Smooth muscle cell of the brain vasculature (primary cell): ENCODE data around the gene DNAJA3.
A peak's percentile ranks its signal among the peaks of the same experiment; 100 is the strongest.

Source experiments
- DNase-seq: peaks from one replicate; pipeline ENCODE4 v3.0.0-alpha.2; 2012; ENCODE audit warnings: low read depth, low spot score

DNAJA3 gene

DNA sequence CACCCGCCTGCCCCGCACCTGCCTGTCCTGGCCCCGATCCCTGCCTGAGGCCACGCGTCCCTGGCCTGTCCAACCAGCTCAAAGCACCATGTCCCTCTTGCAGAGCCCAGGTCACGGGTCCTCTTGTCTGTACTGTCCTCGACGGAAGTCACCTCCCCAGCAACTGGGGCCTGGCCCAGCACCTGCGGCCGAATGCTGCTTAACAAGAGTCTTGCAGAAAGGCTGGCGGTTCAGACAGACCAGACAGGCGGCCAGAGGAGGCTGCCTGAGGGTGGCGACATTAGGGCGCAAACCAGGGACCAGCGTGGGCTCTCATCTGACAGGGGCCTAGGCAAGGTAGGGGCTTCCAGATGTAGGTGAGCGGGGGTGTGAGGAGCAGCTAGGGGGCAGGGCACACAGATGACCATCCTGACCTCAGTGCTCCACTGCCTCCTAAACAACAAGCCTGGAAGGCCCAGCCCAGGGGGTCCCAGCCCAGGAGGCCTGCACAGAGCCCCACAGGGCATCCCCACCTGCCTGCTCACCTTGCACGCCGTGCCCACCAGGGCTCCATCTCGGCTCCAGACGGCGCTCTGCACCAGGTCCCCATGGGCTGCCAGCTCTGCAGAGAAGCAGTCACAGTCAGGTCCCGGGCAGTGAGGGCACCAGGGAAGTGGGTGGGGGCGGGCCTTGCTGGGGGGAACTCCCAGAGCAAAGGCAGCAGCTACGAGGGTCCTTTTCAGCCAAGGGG lies 20.5 kb upstream of the DNAJA3 start:
- DNase-seq, result no peak

DNA sequence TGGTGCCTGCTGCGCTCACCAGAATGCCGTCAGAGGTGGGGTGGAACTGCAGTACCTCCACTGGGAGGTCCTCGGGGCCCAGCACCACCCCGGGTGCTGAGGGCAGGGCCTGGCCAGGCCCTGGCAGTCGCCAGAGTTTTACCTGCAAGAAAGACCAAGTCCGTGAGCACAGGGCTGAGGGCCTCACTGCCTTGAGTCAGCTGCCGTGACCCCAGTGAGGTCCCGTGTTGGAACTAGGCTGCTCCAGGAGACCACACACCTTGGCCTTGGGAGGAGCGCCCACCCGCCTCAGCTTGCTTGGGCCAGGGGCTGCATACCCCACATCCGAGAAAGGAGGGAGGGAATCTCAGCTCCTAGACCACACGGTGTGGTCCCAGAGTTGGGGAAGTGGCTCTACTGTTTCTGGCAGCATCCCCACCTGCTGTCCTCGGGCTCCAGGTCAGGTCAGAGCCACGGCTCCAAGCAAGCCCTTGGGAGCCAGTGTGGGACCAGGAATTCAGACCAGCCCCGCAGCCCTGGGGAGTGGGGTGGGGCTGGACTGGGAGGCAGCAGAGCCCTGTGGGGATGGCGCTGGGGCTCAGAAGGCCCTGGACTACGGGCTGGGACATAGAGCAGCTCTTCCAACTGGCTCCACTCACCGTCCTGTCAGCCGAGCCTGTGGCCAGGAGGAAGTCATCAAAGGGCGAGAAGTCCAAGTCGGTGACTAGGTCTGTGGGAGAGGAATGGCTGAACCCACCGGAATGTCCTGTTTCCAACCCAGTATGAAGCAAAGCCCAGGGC lies 17.9 kb upstream of the DNAJA3 start:
- DNase-seq, result no peak

GRCh38 chr16:4408323-4408690 lies 17.4 kb upstream of the DNAJA3 start:
- no peak for DNase-seq

DNA sequence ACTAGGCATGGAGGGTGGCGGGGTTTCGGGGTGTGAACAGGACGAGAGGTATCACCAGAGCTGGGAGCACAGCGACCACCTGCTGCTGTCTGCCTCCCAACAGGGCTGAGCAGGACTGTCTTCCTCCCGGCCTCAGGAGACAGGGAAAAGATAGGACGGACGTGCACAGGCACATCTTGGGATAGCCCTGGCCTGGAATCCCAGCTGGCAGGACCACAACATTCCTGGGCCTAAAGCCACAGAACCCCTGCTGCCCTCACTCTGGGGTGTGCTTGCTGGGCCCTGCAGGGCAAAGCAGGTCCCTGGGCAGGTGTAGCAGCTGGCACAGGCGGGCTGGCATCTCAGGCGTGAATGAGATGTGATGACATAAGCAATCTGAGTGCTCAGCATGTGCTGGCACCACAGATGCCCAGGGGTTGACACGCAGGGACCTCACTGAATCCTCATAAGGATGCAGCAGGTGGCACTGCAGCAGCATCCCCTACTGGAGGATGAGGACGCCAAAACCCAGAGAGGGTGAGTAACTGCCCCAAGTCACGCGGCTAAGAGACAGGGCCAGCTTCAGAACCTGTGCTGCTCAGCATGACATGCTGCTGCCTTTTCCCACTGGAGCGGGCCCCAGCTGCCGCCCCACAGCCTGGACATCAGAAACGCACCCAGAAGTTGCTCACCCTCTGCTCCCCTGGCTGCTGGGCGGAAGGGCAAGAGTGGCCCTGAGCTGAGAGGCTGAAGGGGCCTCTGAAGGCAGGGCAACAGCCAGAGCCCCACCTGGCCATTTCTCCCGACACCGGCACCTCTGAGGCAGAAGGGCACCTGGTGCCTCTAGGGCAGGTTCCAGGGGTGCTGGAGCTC lies 16.4 kb upstream of the DNAJA3 start:
- no peak for DNase-seq

- DNase-seq, result peak; percentile 80
Observed at GRCh38 chr16:4410335-4411075, 15.2 kb upstream of the DNAJA3 start.

DNA sequence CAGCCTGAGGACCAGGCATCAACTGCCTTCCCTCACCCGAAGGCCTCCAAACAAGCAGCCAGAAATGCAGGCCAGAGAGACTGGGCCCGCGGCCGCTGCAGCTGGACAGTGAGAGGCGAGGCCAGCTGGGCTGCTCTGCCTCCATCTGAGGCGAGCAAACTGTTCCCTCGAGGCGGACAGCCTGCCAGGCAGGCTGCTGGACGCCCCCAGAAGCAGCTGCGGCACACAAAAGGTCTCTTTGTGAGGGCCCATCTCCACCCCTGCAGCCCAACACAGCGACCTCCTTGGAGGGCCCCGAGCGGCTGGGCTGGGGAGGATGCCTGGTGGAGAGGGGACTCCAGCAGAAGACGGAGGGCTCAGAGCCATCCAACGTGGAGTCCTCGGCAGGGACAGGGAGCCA lies 14.0 kb upstream of the DNAJA3 start:
- DNase-seq, result no peak

DNA sequence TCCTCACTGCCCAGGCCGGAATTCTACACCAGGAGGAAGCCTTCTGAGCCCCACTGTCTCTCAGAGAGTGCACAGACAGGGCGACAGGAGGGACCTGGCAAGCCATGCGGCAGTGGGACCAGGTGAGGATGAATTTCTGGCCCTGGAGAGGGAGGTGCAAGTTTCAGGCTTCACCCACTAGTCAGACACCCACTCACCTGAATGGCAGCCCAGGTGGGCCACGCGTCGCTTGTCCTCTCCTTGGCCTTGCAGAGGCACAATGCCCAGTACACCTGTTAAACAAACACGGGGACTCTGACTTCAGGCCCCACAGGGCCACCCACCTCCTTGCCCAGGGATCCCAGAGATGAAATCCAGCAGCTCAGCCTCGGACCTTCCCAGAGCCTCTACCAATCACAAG lies 13.5 kb upstream of the DNAJA3 start:
- no peak for DNase-seq

- no peak for DNase-seq
Observed at GRCh38 chr16:4412854-4413253, 12.8 kb upstream of the DNAJA3 start.

GRCh38 chr16:4414187-4414917 lies 11.3 kb upstream of the DNAJA3 start:
- no peak for DNase-seq

DNA sequence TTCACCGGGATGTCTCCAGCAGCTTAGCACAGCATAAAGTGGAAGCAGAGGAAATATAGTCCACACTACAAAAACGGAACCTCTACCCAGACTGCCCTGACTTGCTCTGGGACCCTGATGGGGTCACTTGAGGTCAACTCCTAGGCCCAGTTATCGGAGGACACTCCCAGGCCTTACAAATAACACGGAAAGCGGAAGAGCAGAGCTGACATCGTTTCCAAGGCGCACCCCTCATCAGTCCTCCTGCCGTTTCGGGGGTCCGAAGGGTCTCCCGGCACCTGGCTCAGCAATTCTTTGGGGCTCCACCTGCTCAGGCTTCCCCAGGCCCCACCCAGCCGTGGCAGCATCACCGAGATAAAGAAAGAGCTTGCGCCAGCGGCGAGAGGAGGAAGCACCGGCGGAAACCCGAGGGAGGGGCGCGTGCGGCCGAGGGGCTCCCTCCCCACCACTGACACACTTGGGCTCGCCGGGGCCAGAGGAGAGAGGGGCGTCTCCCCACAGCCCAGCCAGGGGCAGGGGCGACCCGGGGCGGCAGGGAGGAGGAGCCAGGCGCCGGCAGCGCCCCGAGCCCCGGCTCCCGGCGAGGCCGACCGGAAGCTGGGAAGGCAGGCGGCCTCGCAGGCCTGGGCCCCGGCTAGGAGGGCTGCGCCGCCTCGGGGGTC lies 10.0 kb upstream of the DNAJA3 start:
- no peak for DNase-seq

- DNase-seq, result peak; percentile 49
Observed at GRCh38 chr16:4416200-4417032, 9.3 kb upstream of the DNAJA3 start, which contains the start of gene CORO7. TSS of gene CORO7 (minus strand) at chr16:4416596. CDS start at chr16:4416518, 78 bp downstream.

DNA sequence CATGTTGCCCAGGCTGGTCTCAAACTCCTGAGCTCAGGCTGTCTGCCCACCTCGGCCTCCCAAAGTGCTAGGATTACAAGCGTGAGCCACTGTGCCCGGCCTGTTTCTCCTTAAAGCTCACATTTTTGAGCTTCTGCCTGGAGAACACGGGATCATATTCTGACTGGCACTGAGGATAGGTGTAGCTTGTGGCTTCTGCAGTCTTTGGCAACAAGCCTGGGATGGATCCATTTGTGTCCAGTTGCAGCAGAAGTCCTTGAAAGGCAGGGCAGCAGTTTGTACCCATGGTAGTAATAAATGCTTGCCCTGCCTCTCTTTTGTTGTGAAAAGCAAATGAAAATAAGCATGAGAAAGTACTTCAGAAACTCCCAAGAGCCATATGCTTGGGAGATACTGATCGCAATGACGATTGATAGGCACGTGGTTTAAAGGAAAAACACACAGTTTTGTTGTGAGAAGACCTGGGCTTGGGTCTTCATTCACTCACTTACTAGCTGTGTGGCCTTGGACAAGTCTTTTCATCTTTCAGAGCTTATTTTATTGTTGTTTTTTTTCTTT lies 6.2 kb upstream of the DNAJA3 start:
- no peak for DNase-seq

DNA sequence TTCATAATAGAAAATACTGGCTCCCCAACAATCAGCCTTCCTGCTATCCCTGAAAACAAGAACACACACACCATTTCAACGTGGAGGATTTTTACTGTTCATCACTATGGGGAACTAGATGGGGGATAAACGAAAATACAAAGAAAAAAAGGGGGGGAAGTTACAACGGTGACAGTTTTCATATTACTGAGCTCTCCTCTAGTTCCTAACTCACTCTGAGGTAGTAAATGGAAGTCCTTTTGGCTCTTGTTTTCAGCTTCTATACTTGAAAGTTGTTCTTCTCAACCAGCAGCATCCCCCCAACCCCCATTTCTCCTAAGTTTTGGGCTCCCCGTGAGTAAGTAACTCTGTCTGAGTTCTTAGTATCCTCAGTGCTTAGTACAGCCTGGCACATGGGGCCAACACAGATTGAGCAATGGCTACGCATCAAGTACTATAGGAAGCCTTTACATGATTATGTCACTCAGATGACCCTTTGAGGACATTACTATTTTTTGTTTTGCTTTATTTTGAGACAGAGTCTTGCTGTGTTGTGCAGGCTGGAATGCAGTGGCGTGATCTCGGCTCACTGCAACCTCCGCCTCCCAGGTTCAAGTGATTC lies 5.1 kb upstream of the DNAJA3 start:
- DNase-seq, result no peak

GRCh38 chr16:4426021-4426684 lies 485 bp downstream of the DNAJA3 start:
- DNase-seq, result no peak

DNA sequence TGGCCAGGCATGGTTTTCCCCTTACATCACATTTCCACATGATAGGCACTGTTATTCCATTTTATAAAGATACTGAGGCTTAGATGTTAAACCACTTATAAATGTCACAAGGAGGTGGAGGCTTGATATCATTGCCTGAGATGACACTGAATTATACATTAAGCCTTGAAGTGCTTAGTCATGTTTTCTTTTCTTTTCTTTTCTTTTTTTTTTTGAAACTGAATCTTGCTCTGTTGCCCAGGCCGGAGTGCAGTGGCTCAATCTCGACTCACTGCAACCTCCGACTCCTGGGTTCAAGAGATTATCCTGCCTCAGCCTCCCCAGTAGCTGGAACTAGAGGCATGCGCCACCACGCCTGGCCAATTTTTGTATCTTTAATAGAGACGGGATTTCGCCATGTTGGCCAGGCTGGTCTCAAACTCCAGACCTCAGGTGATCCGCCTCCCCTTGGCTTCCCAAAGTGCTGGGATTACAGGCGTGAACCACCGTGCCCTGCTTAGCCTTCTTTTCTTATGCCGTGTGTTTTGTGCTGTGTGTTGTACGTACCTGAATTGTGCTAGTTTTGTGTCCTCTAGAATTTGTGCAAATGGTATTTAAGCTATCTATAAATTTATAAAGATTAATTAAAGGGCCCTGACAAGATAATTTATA lies 1.2 kb downstream of the DNAJA3 start:
- DNase-seq, result no peak

- no peak for DNase-seq
Observed at GRCh38 chr16:4428500-4428899, 2.8 kb downstream of the DNAJA3 start.

DNA sequence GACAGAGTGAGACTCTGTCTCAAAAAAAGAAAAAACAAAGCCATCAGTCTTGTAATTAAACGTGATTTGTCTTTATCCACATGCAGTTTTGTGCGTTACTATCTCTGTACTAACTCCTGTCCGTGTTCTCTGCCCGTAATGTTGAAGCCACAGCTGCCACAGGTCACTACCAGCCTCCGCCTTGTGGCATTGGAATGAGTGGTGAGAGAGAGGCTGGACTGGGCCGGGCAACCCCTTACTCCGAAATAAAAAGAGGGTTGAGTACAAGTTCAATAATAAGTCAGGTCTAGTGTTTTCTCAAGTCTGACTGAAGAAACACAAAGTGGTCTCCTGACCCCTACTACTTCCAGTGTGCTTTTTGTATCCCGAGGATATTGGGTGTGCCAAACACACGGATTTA lies 5.4 kb downstream of the DNAJA3 start:
- no peak for DNase-seq

DNA sequence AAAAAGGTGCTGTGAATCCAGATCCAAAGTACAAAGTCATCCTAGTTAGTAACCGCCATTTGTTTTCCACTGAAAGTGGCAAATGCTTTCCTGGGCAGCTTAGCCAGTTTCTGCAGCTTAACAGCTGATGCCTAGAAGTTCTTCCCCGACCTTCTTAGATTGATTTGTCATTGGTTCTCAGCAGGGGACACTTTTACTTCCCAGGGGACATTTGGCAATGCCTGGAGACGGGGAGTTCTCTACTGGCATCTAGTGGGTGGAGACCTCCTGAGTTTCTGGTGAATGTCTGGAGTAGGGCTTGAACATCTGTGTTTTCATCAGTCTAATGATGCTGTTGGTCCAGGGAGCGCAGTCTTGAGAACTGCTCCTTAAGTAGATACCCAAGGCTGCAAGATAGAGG lies 7.6 kb downstream of the DNAJA3 start:
- no peak for DNase-seq
